IMR-90 (cell line): ENCODE results near the gene IGDCC3. TPM values are rescaled to one million over a fixed set of nuclear protein-coding genes. Genes with fewer than 3 reads are reported as not detected.

Experiments used
- ATAC-seq: fragments of 200-7000 bp; cut with Tn5 transposase; 2 replicates; pipeline ENCODE4 v1.9.1; 2020; ENCODE audit warnings: low read depth, mild to moderate bottlenecking, moderate library complexity
- BruUV-seq: library from RNA; stranded (reverse); fragments of 400-500 nt; replicated peaks from 2 replicates; lab custom pipeline; 2021; lab: Mats Ljungman, UMichigan
- CTCF ChIA-PET: fragments of 300-600 bp; formaldehyde crosslinking; extraction: SDS; loops from one replicate; lab custom pipeline; 2021; ENCODE audit warnings: antibody characterized with exemption; lab: Yijun Ruan, JAX
- POLR2A ChIA-PET: fragments of 300-600 bp; sonication (Branson Sonifier 250); formaldehyde crosslinking; loops from one replicate; lab custom pipeline; 2022; ENCODE audit warnings: antibody characterized with exemption; ENCODE audit not compliant: unreplicated experiment; lab: Charles Lee
- DNase-seq: peaks from one replicate; pipeline ENCODE4 v3.0.0; 2013
- H2AFZ ChIP-seq: replicated peaks from 2 replicates; pipeline ENCODE3; 2013; ENCODE audit warnings: low read length, mild to moderate bottlenecking; ENCODE audit not compliant: poor library complexity
- H2AK5ac ChIP-seq: 2 replicates; pipeline ENCODE4 v1.6.1; 2013; ENCODE audit warnings: low read depth, low read length, inconsistent platforms
- H2AK9ac ChIP-seq: replicated peaks from 2 replicates; pipeline ENCODE3; 2013; ENCODE audit warnings: mild to moderate bottlenecking, low read depth, low read length, moderate library complexity; ENCODE audit not compliant: poor library complexity
- H2BK120ac ChIP-seq: 2 replicates; pipeline ENCODE4 v1.6.1; 2013; ENCODE audit warnings: low read depth, low read length, inconsistent platforms
- H2BK15ac ChIP-seq: 3 replicates; pipeline ENCODE4 v1.6.1; 2013; ENCODE audit warnings: low read depth, low read length, inconsistent platforms
- H2BK20ac ChIP-seq: 2 replicates; pipeline ENCODE4 v1.6.1; 2013; ENCODE audit warnings: low read depth, mild to moderate bottlenecking, inconsistent platforms, low read length, moderate library complexity
- H2BK5ac ChIP-seq: 2 replicates; pipeline ENCODE4 v1.6.1; 2013; ENCODE audit warnings: mild to moderate bottlenecking, low read depth, low read length, inconsistent platforms; ENCODE audit not compliant: poor library complexity, severe bottlenecking
- H3K14ac ChIP-seq: replicated peaks from 2 replicates; pipeline ENCODE4 v1.6.1; 2013; ENCODE audit warnings: low read depth, low read length, inconsistent platforms
- H3K18ac ChIP-seq: 2 replicates; pipeline ENCODE4 v1.6.1; 2013; ENCODE audit warnings: low read depth, low read length, control low read depth
- H3K23ac ChIP-seq: 2 replicates; pipeline ENCODE4 v1.6.1; 2013; ENCODE audit warnings: low read depth, low read length, inconsistent platforms
- H3K27ac ChIP-seq: 2 replicates; pipeline ENCODE4 v1.5.1; 2013; ENCODE audit warnings: mild to moderate bottlenecking, control low read depth, low read length; ENCODE audit not compliant: insufficient read depth
- H3K27me3 ChIP-seq: 2 replicates; pipeline ENCODE4 v1.6.1; 2013; ENCODE audit warnings: low read length; ENCODE audit not compliant: control insufficient read depth, insufficient read depth
- H3K36me3 ChIP-seq: 2 replicates; pipeline ENCODE4 v1.6.1; 2013; ENCODE audit warnings: low read length, mixed read lengths; ENCODE audit not compliant: control insufficient read depth, insufficient read depth
- H3K4ac ChIP-seq: 2 replicates; pipeline ENCODE4 v1.6.1; 2013; ENCODE audit warnings: low read depth, low read length, inconsistent platforms
- H3K4me1 ChIP-seq: 2 replicates; pipeline ENCODE4 v1.6.1; 2013; ENCODE audit warnings: low read length, mixed read lengths; ENCODE audit not compliant: control insufficient read depth, insufficient read depth
- H3K4me2 ChIP-seq: 2 replicates; pipeline ENCODE4 v1.6.1; 2013; ENCODE audit warnings: low read depth, mild to moderate bottlenecking, control low read depth, low read length, moderate library complexity
- H3K4me3 ChIP-seq: 2 replicates; pipeline ENCODE4 v1.5.1; 2013; ENCODE audit warnings: low read depth, mild to moderate bottlenecking, control low read depth, low read length, moderate library complexity; ENCODE audit not compliant: insufficient read depth
- H3K56ac ChIP-seq: 2 replicates; pipeline ENCODE4 v1.6.1; 2013; ENCODE audit warnings: low read length, inconsistent platforms; ENCODE audit not compliant: insufficient read depth; ENCODE audit errors: extremely low read depth
- H3K79me1 ChIP-seq, 2 experiments: 2 replicates each; pipeline ENCODE4 v1.6.1; 2013; ENCODE audit warnings: low read length in 2 of 2, inconsistent platforms in 1 of 2, low read depth in 1 of 2
- H3K9ac ChIP-seq: 2 replicates; pipeline ENCODE4 v1.6.1; 2013; ENCODE audit warnings: low read depth, low read length, control low read depth
- H3K9me1 ChIP-seq: 2 replicates; pipeline ENCODE4 v1.6.1; 2013; ENCODE audit warnings: low read length, inconsistent platforms; ENCODE audit not compliant: insufficient read depth
- H3K9me3 ChIP-seq: 2 replicates; pipeline ENCODE4 v1.6.1; 2013; ENCODE audit warnings: low read length; ENCODE audit not compliant: control insufficient read depth, insufficient read depth
- H4K20me1 ChIP-seq: 2 replicates; pipeline ENCODE4 v1.6.1; 2013; ENCODE audit warnings: low read length, inconsistent platforms; ENCODE audit not compliant: insufficient read depth
- H4K5ac ChIP-seq: 2 replicates; pipeline ENCODE4 v1.6.1; 2013; ENCODE audit warnings: mild to moderate bottlenecking, low read depth, low read length, control low read depth
- H4K8ac ChIP-seq, 2 experiments: 2 replicates each; pipeline ENCODE4 v1.6.1; 2013; ENCODE audit warnings: low read depth in 2 of 2, low read length in 2 of 2, control low read depth in 1 of 2, inconsistent platforms in 1 of 2
- H4K91ac ChIP-seq: 2 replicates; pipeline ENCODE4 v1.6.1; 2013; ENCODE audit warnings: low read depth, low read length, inconsistent platforms; ENCODE audit not compliant: insufficient read depth
- BHLHE40 ChIP-seq: fragments of 150-350 bp; IDR thresholded peaks from 2 replicates; pipeline ENCODE4 v1.6.1; 2016; ENCODE audit warnings: mild to moderate bottlenecking, low read depth, low read length
- CEBPB ChIP-seq: IDR thresholded peaks from 2 replicates; pipeline ENCODE4 v1.6.1; 2012; ENCODE audit warnings: low read depth, low read length, improper control_type of control experiment
- CHD1 ChIP-seq: IDR thresholded peaks from 2 replicates; pipeline ENCODE4 v1.6.1; 2012; ENCODE audit warnings: low read depth, low read length, improper control_type of control experiment
- CTCF ChIP-seq: conservative IDR thresholded peaks from 2 replicates; pipeline ENCODE4 v1.5.1; 2012; ENCODE audit warnings: mild to moderate bottlenecking, low read depth, low read length, improper control_type of control experiment
- FOS ChIP-seq: fragments of 150-350 bp; IDR thresholded peaks from 2 replicates; pipeline ENCODE4 v1.6.1; 2016; ENCODE audit warnings: low read depth, low read length
- MAFK ChIP-seq: IDR thresholded peaks from 2 replicates; pipeline ENCODE4 v1.6.1; 2012; ENCODE audit warnings: low read depth, low read length, improper control_type of control experiment
- MAZ ChIP-seq: IDR thresholded peaks from 2 replicates; pipeline ENCODE4 v1.6.1; 2012; ENCODE audit warnings: low read depth, mild to moderate bottlenecking, low read length, improper control_type of control experiment, moderate library complexity, borderline replicate concordance
- MXI1 ChIP-seq: IDR thresholded peaks from 2 replicates; pipeline ENCODE4 v1.6.1; 2012; ENCODE audit warnings: low read depth, mild to moderate bottlenecking, low read length, moderate library complexity, borderline replicate concordance
- POLR2A ChIP-seq: IDR thresholded peaks from 2 replicates; pipeline ENCODE4 v1.6.1; 2012; ENCODE audit warnings: mild to moderate bottlenecking, low read depth, low read length
- RAD21 ChIP-seq: IDR thresholded peaks from 2 replicates; pipeline ENCODE4 v1.6.1; 2012; ENCODE audit warnings: low read length, improper control_type of control experiment
- RCOR1 ChIP-seq: IDR thresholded peaks from 2 replicates; pipeline ENCODE4 v1.6.1; 2012; ENCODE audit warnings: mild to moderate bottlenecking, low read length, improper control_type of control experiment; ENCODE audit not compliant: insufficient replicate concordance
- RFX5 ChIP-seq: IDR thresholded peaks from 2 replicates; pipeline ENCODE4 v1.8.0; 2012; ENCODE audit warnings: low read depth, mild to moderate bottlenecking, low read length, moderate library complexity
- WGBS, 2 experiments: methylation state at CpG; one replicate each; pipeline versions ENCODE4 v1.1.5 to v1.1.7; 2013; ENCODE audit warnings: missing lambda C conversion rate in 2 of 2; ENCODE audit not compliant: insufficient read length in 1 of 2; ENCODE audit errors: extremely low coverage in 2 of 2; 5-methylcytosine and 5-hydroxymethylcytosine counted together
- dilution Hi-C: fragments of 300-500 bp; cut with HindIII; formaldehyde crosslinking; loops from one replicate; pipeline ENCODE4 v1.14.3; 2018; ENCODE audit warnings: low sequenced_read_pairs; ENCODE audit not compliant: unreplicated experiment
- in situ Hi-C: fragments of 300-500 bp; cut with MboI; formaldehyde crosslinking; loops from 3 replicates; pipeline ENCODE4 v1.14.3; 2019; ENCODE audit warnings: low sequenced_read_pairs, inconsistent platforms, mixed read lengths
- intact Hi-C: fragments of 100-400 bp; cut with micrococcal nuclease; formaldehyde crosslinking; loops from 2 replicates; pipeline ENCODE4 v1.10.0; 2022
- polyA plus RNA-seq, 3 experiments: library from polyadenylated mRNA; depleted of rRNA; stranded (reverse); fragments of >200 nt; gene quantifications; 2 replicates each; pipeline ENCODE4 v1.2.3, GENCODE V29; 2012; ENCODE audit warnings: low replicate concordance in 1 of 3
- total RNA-seq: library from RNA; depleted of rRNA; stranded (reverse); fragments of >200 nt; gene quantifications from 2 replicates; pipeline ENCODE4 v1.2.3, GENCODE V29; 2012
- TF ChIP-seq, protein P1 (sequence below): fragments of 150-350 bp; IDR thresholded peaks from 2 replicates; pipeline ENCODE4 v1.6.1; 2016; ENCODE audit warnings: low read depth, mild to moderate bottlenecking, low read length, moderate library complexity, borderline replicate concordance
- TF ChIP-seq, protein P2 (sequence below): fragments of 150-350 bp; IDR thresholded peaks from 2 replicates; pipeline ENCODE4 v1.6.1; 2017; ENCODE audit warnings: mild to moderate bottlenecking, antibody characterized with exemption, low read length, low read depth

The IGDCC3 gene
- total and polyA plus RNA-seq, 2 of the 4 experiments (the other 2 are of a cell fraction), result 0.18 to 0.19 TPM

- no peak overlapping the region for H3K18ac ChIP-seq
- POLR2A ChIA-PET, result no interaction called here
- intact Hi-C loops, result no loop called here
These were observed 21.4 kb upstream of the IGDCC3 start for GRCh38 chr15:65399001-65399706.

More at GRCh38 chr15:65399001-65399706, 21.4 kb upstream of the IGDCC3 start:
- dilution Hi-C loops, result no loop called here
- H4K5ac ChIP-seq, result no peak overlapping the region
- H2AK5ac ChIP-seq, result no peak overlapping the region
- no peaks in the 10 kb centered on the region for H3K79me1 ChIP-seq
- WGBS, 2 experiments, result no CpG with 5 or more reads among the region's 11 CpGs
- H3K4me3 ChIP-seq, result no peak overlapping the region
- no peak overlapping the region for H3K27ac ChIP-seq
- no TSS peak for BruUV-seq
- H3K27me3 ChIP-seq, result peaks cover 24% of the 10 kb centered on the region; the same call in 1 of the 2 replicates
- no peak overlapping the region for H2AFZ ChIP-seq
- CTCF ChIA-PET, result no interaction called here
- H3K9ac ChIP-seq, result no peak overlapping the region
- TF ChIP-seq, protein P1, sequence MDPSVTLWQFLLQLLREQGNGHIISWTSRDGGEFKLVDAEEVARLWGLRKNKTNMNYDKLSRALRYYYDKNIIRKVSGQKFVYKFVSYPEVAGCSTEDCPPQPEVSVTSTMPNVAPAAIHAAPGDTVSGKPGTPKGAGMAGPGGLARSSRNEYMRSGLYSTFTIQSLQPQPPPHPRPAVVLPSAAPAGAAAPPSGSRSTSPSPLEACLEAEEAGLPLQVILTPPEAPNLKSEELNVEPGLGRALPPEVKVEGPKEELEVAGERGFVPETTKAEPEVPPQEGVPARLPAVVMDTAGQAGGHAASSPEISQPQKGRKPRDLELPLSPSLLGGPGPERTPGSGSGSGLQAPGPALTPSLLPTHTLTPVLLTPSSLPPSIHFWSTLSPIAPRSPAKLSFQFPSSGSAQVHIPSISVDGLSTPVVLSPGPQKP, result no peak
- TF ChIP-seq, protein P2, sequence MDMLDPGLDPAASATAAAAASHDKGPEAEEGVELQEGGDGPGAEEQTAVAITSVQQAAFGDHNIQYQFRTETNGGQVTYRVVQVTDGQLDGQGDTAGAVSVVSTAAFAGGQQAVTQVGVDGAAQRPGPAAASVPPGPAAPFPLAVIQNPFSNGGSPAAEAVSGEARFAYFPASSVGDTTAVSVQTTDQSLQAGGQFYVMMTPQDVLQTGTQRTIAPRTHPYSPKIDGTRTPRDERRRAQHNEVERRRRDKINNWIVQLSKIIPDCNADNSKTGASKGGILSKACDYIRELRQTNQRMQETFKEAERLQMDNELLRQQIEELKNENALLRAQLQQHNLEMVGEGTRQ, result no peak
- TF ChIP-seq POLR2A, result no peak
- no peak for TF ChIP-seq FOS
- no peak for TF ChIP-seq CEBPB
- TF ChIP-seq RCOR1, result no peak
- TF ChIP-seq BHLHE40, result no peak
- no peak for TF ChIP-seq RAD21
- TF ChIP-seq RFX5, result no peak
- no peak for TF ChIP-seq CTCF
- TF ChIP-seq MAFK, result no peak
- no peak for TF ChIP-seq CHD1
- no peak for TF ChIP-seq MAZ
- TF ChIP-seq MXI1, result no peak
- H3K4ac ChIP-seq, result no peak overlapping the region
- no peaks in the 10 kb centered on the region for H3K36me3 ChIP-seq
- in situ Hi-C loops, result no loop called here
- H4K8ac ChIP-seq, result no peak overlapping the region
- H3K9me1 ChIP-seq, result no peaks in the 10 kb centered on the region; the same call in 1 of the 2 replicates
- H3K14ac ChIP-seq, result no peak overlapping the region
- no peak overlapping the region for H3K23ac ChIP-seq
- H4K20me1 ChIP-seq, result no peaks in the 10 kb centered on the region
- no peak overlapping the region for H3K4me2 ChIP-seq
- H4K91ac ChIP-seq, result no peak overlapping the region
- H3K4me1 ChIP-seq, result no peaks in the 10 kb centered on the region
- no peak overlapping the region for H2BK5ac ChIP-seq
- H2AK9ac ChIP-seq, result no peak overlapping the region
- no peak overlapping the region for H2BK20ac ChIP-seq
- H3K56ac ChIP-seq, result no peak overlapping the region
- ATAC-seq, result no peak
- H2BK120ac ChIP-seq, result no peak overlapping the region
- no peaks in the 10 kb centered on the region for H3K9me3 ChIP-seq
- DNase-seq, result no peak
- H2BK15ac ChIP-seq, result no peak overlapping the region
